Medulla oblongata (tissue), 1 donor: ENCODE data around the gene PGA5.
A peak's percentile ranks its signal among the peaks of the same experiment; 100 is the strongest.

Experiments
- DNase-seq: peaks from one replicate; pipeline ENCODE4 v3.0.0-alpha.2; 2015; ENCODE audit errors: extremely low spot score

The PGA5 gene

DNA sequence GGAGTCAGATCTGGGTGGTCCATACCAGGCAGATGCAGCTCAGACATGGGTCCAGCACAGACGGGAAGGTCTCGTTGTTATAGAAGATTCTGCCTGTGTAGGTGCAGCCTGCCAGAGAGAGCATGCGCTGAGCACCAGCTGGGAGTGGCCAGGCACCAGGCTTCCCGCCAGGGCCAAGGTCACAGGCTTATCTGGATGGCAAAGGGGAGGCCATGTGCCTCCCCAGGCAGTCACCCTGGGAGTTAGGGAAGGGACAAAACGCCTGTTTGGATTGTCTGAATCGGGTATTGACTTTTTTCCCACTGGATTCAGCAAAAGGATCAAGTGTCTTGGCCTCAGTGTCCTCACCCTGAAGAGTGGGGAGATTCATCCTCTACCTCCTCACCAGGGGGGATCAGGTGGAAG lies 26.5 kb downstream of the PGA5 start:
- no peak for DNase-seq

DNA sequence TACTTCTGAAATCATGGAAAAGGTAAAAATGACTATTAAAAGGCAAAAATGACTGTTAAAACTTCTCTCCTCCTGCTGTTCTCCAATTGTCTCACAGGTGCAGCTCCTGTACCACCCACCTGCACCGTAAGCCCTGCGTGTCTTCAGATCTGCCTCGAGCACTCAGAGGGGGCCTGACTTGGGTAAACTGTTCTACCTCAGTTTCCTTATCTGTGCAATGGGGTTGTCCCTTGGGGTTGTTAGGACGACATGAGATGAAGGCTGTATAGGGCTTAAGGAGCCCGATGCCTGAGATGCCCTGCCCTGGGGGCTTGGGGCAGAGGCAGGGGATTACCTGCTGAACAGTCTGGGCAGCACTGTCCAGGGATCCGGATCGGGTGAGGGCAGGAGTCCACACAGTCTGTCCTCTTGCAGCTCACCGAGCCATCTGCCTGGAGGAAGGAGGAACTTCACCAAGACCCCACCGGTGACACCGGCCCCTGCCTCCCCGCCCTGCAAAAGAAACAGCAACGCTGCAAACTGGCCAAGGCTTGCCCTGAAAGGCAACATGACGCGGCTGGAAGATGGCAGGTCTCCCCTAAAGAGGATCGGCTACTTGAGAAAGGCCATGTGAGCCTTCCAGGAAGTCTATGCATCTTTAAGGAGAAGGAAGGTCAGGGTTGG lies 27.7 kb downstream of the PGA5 start:
- DNase-seq = no peak

DNA sequence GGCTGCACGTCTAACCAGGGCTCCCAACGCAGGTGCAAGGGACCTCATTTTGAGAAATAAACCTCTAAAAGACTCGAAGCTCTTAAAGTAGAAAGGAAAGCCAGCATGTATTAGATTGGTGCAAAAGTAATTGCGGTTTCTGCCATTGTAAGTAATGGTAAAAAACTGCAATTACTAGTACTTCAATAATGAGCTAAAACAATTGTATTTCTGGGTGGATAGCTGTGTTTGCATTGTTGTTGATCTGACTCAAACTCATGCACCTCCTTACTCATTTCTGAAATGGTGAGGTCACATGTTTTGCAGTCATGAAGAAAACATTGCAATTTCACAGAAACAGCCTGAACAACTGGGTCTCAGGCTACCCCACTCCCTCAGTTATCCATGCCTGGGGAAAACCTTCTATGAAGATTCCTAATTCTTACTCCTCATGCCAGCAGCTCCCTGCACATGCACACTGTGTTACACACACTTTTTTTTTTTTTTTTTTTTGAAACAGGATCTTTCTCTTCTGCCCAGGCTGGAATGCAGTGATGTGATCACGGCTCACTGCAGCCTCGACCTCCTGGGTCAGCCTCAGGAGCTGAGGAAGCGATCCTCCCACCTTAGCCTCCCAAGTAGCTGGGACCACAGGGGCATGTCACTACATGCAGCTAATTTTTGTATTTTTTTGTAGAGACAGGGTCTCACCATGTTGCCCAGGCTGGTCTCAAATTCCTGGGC lies 29.5 kb downstream of the PGA5 start:
- no peak for DNase-seq

DNA sequence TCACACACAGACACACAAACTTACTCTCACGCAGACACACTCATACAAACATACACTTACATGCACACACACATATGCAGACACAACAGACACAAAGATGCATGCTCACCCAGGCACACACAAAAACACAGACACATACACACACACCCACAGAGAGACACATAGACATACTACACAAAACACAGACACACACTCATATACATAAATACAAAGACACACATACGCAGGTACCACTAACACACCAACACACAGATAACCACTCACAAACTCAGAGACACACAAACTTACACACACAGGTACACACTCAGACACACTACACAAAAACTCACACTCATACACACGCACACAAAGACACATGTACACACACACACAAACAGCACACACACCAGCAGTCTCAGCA lies 31.8 kb downstream of the PGA5 start:
- no peak for DNase-seq

DNA sequence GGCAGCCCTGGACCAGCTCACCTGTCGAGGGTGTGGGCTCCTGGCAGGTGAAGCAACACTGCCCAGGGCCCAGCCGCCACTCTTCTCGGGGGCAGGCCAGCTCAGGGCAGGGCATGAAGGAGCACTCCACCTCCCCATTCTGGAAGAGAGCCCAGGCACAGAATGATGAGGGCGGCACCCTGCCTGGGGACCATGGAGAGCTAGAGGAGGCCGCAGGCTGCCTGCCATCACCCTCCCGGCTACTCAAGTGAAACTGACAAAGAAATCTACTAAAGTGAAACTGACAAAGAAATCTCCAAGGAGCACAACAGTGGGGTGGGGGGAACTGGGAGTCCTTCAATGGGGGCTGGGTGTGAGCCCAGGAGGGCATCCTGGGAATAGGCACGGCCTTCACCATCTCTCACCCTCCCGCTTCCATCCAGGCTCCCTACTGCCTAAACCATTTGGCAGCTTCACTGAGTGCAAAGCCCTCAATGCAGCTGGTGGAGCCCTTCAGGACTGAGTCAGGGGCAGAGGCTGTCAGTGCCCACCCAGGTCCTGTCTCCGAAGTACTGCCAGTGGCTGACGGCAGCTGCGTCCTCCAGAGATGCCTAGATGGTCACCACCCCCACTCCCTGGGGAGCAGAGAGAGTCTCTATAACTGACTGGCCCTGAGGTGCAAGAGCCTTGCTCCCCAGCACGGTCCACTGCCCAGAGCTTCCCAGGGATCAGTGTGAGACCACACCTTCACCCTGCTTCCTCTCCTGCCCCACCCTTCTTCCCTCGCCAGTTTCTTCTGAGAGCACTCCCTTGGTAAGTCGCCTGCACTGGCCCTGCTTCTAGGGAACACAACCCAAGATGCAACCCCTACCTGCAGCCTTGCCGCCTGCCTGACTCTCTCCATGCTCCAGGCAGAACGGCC lies 32.5 kb downstream of the PGA5 start:
- DNase-seq = peak; percentile 71

DNA sequence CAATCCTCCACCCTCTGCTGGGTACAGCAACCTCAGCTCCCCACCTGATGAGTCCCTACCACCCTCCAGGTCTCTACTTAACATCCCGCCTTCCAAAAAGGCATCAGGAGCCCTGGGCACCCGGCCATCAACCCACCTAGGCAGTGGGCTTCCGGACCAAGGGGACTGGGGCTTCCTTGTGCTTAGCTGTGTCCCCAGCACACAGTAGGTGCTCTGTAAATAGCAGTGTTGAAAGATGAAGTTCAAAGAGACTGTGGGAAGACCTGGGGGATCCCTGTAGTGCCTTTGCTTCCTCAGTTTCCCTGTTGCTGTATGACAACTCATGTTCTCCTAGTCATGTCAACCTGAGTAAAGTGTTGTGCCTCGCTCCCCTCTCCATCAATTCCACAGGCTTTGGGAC lies 33.1 kb downstream of the PGA5 start:
- DNase-seq = no peak

DNA sequence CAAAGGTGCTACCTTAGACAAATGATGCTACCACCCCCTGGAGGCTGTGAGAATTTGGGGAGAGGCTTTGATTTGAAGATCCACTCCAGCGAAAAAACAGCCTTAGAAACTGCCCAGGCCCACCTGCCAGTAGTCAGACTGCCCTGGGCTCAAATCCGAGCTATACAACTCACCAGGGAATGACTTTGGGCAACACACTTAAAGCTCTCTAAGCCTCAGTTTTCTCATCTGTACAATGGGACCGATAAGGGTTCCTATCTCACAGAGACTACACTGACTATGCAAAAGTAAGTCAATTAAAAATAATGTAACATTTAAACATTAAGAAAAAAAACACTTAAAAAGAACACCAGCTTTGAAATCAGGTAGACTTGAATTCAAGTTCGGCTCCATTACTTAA lies 34.2 kb downstream of the PGA5 start:
- DNase-seq = no peak

DNA sequence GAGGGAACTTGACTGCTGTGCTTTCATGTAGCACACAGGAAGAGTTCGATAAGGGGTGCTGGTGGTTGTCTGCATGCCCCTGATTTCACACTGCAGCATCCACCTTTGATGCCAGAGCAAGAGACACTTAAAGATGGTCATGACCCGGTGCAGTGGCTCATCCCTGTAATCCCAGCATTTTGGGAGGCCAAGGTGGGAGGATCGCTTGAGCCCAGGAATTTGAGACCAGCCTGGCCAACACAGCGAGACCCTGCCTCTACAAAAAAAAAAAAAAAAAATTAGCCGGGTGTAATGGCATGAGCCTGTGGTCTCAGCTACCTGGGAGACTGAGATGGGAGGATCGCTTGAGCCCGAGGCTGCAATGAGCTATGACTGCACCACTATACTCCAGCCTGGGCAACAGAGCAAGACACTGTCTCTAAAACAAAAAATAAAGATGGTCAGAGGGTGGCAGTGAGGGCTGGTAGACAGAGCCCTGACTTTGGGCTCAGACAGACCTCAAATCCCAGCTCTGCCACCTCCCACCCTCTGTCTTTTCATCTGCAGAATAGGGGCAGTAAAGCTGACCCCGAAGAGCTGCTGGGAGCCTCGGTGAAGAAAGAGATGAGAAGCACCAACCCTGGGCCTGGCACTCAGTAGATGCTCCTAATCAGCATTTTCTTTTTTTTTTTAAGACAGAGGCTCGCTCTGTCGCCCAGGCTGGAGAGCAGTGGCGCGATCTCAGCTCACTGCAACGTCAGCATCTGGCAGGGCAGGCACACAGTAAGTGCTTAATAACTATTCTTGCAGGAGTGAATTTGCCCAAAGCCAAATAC lies 36.4 kb downstream of the PGA5 start:
- peak; percentile 17 for DNase-seq

DNA sequence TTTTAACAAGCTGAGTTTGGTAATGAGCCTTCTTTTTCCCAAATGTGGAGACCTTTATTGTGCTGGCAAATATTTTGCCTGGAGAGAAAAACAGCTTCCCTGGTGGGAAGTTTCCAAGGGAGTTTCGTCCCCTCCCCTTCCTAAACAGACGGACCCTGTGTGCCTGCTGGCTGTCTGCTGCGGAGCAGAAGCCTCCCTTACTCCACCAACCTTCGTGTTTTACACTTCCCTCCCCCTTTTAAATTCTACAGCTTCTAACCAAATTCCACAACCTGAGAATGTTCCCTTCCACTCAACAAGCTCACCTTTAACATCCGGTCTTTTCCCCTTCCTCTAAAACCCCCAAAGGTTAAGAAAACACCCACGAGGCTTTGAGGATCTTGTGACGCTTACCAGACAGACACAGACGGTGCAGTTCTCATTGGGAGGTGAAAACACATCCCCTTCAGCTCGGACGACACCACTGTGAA lies 37.1 kb downstream of the PGA5 start:
- DNase-seq = no peak

DNA sequence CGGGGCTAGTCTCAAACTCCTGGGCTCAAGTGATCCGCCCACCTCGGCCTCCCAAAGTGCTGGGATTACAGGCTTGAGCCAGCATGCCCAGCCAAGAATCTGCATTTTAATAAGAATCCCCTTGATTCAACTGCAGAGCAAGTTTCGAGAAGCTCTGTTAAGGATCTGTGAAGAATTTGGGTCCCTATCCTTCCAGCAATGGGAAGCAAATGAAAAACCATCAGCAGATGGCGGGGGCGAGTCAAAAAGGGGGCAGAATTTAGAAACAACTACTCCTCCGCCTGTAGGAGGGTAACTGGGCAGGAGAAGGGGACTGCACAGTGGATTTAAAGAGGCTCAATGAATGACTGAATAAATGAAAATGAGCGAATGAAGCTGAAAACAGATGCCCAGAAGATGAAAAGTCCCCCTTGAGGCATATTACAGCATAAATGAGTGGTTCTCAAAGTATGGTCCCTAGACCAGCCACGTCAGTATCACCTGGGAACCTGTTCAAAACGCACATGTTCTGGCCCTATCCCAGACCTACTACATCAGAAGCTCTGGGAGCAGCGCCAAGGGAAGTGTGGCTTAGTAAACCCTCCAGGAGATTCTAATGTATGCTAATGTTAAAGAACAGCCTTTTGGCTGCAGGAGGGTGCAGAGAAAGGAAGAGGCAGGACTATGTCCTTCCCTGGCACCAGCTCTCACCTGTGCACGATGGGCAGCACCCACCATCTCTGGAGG lies 39.1 kb downstream of the PGA5 start:
- no peak for DNase-seq

DNA sequence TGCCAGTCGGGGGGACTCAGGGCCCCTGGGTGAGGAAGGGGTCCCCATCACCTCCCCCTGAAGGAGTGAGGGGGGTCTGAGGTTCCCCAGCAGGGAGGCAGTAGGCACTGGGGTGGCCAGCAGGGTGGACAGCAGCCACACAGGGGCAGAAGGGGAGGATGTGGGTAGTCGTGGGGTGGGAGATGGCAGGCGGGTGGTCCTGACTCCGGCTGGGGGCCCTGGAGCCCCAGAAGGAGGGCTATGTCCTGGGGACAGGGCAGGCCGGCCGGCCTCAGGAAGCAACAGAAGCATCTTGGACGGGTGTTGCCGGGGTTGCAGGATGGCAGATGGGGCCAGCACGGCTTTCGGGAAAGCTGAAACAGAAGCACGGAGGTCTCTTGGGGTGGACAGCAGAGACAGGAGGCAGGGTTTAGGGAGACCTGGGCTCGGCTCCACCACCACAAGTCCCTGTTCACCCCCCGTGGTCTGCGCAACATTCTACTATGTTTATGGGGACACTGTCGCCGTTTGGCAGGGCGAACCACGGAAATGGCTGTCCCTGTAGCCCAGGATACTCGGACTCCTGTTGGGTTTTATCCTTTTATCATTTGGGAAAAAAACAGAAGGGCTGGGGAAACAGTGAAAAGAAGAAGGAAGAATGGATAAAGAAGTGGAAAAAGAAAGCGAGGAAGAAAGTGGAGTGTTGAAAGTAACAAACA lies 40.1 kb downstream of the PGA5 start:
- DNase-seq = no peak

DNA sequence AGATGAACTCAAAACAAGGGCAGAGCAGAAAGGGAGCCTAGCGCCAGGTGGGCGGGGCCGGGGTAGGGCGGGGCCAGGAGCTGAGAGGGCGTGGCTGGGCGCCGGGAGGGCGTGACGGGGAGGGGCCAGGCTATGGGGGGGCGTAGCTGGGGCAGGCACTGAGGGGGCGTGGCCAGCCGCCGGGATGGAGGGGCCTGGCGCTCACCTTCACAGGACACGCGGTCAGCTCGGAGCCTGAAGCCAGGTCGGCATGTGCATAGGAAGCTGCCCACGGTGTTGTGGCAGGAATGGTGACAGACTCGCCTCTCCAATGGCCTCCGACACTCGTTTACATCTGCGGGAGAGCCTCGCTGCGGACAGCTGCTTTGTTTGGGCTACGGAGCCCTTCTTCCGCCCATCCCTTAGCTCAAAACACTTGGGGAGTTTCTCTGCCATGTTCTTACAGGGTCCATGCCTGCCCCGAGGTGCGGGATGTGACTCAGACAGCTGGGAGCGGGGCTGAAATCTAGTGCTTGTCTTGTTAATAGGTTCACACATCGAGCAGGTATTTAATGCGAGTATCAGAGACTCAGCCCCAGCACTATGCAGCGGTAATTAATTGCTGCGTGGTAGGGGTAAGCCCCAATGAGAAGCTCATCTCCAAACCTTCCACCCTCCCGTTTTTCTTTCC lies 40.7 kb downstream of the PGA5 start:
- DNase-seq = no peak

DNA sequence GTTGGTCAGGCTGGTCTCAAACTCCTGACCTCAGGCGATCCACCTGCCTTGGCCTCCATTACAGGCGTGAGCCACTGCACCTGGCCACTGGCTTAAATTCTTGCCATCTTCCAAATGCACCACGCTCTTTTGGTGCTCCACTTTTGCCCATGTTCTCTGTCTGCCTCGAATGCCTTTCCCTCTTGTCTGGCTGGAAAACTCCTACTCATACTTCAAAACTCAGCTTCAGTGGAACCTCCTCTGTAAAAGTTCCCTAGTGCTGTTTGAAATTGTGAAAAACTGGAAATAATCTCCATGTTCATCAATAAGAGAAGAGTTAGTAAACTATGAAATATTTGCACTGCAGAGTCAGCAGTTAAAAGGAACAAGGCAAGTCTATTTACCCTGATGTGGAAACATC lies 42.6 kb downstream of the PGA5 start:
- no peak for DNase-seq

DNA sequence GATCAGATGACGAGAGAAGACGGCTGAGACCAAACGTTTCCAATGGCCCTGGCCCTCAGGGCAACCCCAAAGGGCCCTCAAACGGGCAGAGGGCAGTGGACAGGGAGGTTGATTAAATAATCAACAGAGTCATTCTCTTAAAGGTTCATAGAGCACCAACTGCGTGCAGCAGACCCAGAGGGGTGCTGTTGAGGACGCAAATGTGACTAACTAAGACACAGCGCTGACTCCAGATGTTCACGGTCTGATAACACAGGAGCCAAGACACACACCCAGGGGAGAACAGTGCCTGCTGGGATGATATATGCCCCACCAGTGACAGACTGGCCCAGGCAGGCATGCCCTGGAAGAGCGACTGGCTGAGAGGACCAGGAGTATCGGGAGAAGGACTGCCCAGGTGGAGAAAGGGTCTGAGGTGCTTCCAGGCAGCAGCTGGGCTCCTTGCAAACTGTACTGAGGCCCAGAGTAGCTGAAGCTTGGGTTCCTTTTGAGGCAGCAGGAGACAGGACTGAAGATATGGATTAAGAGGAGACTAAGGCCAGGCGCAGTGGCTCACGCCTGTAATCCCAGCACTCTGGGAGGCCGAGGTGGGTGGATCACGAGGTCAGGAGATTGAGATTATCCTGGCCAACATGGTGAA lies 46.5 kb downstream of the PGA5 start:
- DNase-seq = no peak

DNA sequence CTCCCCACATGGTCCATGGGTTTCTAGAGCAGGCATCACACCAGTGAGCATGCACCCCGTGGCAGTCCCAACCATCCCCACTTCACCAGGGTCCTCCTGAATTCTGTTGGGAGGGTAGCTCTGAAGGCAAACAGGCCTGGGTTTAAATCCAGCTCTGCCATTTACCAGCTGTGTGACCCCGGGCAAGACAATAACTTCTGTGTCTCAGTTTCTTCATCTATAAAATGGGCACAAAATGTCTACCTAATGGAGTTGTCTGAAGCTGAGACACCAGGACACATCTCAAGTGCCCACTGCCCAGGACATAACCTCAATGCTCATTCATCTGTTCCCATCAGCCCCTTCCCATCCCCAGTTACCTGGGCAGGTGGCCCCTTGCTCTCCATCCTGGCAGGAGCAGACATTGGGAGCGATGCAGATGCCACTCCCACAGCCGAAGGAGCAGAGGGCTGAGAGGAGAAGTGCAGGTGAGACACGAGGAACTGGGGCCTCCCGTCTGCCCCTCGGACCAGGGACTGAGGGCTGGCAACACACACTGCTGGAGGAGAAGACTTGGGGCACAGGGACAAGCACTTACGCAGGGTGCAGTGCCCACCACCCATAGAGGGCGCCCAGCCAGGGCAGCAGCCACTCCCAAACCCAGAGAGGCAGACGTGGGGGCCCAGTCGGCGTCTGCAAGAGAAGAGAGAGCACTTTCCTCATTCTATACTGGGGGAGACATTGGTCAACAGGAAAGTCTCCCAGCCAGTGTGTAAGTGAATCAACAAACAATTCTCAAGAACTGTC lies 50.1 kb downstream of the PGA5 start:
- DNase-seq = no peak

DNA sequence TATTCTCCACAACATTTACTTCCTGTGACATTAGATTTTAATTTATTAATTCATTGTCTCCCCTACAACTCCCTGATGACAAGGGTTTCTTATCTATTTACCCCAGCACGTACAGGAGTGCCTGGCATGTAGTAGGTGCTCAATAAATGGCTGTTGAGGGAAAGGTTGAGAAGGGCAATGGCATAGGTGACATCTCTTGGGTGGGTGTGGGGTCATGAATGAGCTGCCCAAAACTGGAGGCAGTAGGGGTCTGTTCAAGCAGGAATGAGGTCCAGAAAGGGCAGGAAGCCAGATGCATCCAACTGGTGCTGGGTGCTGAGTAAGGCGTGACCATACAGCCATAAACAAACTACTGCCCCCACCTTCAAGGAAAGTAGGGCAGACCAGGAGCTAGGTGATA lies 51.4 kb downstream of the PGA5 start:
- DNase-seq = no peak

DNA sequence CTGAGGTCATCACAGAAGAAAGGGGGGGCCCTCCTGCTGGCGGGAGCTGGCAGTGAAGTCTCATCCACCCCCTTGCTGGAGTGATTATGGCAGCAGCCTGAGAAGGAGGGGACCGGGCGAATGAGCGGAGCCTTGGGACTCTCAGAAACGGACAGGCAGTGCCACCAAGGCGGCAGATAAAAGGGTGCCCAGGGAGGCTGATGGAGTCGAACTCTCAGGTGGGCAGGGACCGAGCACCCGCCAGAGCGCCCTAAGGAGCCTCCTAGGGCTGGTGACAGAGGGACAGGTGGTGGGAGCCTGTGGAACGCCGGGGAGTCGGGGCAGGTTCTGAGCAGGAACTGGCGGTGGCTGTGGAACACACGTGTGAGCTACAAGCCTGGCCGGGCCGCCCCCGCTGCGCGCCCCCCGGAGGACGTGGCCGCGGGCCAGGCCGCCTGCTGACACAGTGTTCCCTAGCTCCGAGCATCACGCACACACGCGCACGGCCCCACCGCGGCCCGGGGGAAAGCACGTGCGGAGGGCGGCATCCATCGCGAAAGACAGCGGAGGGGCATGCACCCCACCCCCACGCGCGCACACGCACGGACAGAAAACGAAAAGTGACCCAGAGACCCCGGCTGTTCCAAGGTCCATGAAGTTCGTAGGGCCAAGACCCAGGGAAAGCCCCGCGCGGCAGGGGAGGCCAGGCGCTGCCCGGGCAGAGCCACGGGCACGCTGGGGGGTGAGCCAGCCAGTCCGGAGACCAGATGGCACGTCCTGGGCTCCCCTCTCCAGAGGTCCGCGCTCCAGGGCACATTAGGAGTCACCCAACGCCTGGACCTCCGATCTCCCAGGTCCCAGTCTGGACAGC lies 53.1 kb downstream of the PGA5 start:
- DNase-seq = peak; percentile 13
